D721Med (cell line): ENCODE results near the gene CES2.

Experiments used
- DNase-seq: peaks from one replicate; pipeline ENCODE4 v3.0.0; 2011; ENCODE audit warnings: low spot score; ENCODE audit not compliant: insufficient read length
- FAIRE-seq: peaks from 2 replicates; lab custom pipeline; 2011; peaks lifted over from hg19 to GRCh38; lab: Jason Lieb, UNC
- TF ChIP-seq, protein P1 (sequence below): IDR thresholded peaks from 2 replicates; pipeline ENCODE4 v1.5.1; 2012; ENCODE audit warnings: mild to moderate bottlenecking, control low read depth; ENCODE audit not compliant: insufficient read depth; ENCODE audit errors: missing control alignments

CES2 gene, protein sequence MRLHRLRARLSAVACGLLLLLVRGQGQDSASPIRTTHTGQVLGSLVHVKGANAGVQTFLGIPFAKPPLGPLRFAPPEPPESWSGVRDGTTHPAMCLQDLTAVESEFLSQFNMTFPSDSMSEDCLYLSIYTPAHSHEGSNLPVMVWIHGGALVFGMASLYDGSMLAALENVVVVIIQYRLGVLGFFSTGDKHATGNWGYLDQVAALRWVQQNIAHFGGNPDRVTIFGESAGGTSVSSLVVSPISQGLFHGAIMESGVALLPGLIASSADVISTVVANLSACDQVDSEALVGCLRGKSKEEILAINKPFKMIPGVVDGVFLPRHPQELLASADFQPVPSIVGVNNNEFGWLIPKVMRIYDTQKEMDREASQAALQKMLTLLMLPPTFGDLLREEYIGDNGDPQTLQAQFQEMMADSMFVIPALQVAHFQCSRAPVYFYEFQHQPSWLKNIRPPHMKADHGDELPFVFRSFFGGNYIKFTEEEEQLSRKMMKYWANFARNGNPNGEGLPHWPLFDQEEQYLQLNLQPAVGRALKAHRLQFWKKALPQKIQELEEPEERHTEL

DNA sequence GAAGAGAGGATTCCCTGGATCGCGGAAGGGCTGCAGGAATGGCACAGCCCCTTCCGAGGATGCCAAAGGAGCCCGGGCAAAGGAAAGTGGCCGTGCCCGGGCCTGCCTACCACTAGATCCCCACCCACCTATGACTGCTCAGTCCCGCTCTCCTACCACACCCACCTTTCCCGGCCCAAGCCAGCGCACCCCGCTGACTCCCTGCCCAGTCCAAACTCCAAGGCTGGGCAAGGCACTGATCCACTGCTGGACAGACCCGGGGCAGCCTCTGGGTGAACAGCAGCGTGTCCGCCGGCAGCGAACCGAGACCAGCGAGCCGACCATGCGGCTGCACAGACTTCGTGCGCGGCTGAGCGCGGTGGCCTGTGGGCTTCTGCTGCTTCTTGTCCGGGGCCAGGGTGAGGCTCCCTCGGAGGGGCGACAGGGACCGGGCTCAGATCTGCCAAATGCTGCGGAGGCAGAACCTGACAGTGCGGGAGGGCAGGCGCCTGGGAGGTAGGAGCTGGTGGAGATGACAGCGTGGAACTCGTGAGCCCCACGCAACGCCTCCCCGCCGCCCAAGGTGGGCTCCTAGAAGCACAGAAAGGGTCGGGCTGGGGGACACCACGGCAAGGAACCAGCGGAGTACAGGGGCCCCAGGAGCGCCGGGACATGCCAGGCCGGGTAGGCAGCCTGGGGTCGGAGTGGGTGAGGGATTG lies at the start of gene CES2:
Gene CES2, plus strand, starts transcription at position 203 of the 698 bp plus-strand sequence. Its CDS starts 120 bp downstream, at position 323.
- DNase-seq (no peak), FAIRE-seq (no peak)
- TF ChIP-seq, protein P1, sequence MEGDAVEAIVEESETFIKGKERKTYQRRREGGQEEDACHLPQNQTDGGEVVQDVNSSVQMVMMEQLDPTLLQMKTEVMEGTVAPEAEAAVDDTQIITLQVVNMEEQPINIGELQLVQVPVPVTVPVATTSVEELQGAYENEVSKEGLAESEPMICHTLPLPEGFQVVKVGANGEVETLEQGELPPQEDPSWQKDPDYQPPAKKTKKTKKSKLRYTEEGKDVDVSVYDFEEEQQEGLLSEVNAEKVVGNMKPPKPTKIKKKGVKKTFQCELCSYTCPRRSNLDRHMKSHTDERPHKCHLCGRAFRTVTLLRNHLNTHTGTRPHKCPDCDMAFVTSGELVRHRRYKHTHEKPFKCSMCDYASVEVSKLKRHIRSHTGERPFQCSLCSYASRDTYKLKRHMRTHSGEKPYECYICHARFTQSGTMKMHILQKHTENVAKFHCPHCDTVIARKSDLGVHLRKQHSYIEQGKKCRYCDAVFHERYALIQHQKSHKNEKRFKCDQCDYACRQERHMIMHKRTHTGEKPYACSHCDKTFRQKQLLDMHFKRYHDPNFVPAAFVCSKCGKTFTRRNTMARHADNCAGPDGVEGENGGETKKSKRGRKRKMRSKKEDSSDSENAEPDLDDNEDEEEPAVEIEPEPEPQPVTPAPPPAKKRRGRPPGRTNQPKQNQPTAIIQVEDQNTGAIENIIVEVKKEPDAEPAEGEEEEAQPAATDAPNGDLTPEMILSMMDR, result no peak

DNA sequence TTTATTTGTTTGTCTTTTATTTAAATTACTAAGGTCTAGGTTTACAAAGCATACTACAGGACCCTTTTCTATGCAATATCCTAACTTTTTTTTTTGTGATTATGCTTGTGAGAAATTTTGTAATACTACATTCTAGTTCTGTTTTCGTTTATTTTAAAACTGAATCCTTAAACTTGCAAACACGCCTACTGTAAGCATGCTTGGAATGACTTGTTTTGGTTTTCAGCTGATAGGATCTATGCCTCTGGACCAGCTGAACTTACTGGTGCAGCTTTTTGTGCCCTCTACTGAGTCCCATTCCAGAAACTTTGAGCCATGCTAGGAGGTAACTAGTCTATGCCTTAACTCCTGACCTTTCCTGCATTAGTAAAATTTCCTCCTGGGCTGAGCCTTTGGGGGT lies 49.0 kb upstream of the CES2 start:
- TF ChIP-seq, protein P1, result no peak
- FAIRE-seq, result no peak
- no peak for DNase-seq

DNA sequence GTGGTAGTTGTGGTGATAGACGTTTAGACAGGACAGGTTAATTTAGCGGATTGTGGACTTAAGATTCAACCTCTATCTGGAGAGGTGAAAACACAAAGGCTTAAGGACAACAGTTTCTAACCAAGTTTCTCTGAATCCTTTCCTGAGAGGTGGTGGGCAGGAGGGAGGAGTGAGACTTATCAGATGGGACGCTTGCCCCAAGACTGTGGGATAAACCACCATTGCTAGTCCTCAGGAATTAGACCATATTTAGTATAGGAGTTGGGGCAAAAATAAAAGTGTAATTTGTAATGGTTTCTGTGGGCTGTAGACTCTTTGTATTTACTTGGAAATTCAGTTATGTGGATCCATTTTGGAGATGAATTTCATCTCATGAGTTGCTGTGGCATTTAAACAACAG lies 48.4 kb upstream of the CES2 start:
- DNase-seq (no peak), FAIRE-seq (no peak)
- TF ChIP-seq, protein P1, result no peak

DNA sequence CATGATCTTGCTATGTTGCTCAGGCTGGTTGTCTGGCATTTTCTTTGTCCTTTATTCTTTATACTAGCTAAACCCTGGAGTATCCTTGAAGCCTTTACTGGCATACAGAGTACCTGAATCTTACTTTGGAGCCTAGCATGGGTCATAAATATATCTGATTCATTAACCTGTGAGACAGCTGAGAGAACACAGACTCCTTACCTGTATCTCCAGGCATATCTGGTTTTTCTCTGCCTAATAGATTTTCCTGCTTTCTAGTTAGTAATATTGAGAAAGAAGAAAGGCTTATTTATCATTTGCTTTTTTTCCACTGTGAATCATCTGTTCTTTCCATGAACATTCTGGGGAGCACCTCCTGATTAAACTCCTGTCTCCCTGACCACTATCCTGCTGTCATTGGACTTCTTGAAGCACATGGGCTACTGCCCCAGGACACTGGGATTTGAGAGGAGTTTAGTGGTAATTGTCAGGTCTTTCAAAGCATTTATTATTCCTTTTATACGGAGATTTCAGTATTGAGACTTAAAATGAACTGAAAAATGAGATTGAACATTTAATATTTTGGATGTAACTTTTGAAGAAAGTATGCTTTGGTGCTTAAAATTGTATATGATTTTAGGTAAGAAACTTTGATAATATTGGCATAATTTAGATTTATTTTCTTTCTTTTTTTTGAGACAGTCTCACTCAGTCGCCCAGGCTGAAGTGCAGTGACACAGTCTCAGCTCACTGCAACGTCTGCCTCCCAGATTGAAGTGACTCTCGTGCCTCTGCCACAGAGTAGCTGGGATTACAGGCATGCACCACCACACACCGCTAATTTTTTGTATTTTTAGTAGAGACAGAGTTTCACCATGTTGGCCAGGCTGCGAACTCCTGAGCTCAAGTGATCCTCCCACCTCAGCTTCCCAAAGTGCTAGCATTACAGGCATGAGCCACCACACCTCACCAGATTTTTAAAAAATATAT lies 46.4 kb upstream of the CES2 start:
- TF ChIP-seq, protein P1, result no peak
- DNase-seq, result no peak
- FAIRE-seq, result no peak

DNA sequence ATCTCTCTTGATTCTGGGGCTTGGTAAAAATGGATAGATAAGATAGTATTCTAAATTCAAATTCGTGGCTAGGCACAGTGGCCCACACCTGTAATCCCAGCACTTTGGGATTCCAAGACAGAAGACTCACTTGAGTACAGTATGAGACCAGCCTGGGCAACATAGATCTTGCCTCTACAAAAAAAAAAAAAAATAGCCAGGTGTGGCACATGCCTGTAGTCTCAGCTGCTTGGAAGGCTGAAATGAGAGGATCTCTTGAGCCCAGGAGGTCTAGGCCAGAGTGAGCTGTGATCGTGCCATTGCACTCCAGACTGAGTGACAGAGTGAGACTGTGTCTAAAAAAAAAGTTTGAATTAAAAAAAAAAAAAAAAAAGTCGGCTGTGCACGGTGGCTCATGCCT lies 45.7 kb upstream of the CES2 start:
- TF ChIP-seq, protein P1, result no peak
- FAIRE-seq (no peak), DNase-seq (no peak)

DNA sequence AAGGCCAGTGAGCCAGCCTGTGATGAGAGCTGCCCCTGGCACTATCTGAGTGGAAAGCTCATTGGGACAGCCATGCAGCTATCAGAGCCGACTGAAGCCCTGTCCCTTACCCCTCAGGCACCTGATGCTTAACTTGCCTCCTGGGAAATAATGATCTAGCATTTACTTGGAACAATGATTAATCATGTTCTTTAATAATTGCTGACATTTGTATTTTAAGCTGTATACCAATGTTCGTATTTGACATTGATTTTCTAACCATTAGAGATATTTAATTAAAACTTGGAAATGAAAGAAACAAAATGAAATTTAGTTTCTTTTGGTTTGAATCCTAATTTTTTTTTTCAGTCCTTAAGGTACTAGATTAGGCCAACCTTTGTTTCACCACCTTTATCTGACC lies 44.5 kb upstream of the CES2 start:
- DNase-seq, result no peak
- TF ChIP-seq, protein P1, result no peak
- no peak for FAIRE-seq
